Measurements from ENCODE around the gene ACCSL. TPM values are rescaled to one million over a fixed set of nuclear protein-coding genes. Genes with fewer than 3 reads are reported as not detected.

ACCSL gene
- total RNA-seq, result not detected

GRCh38 chr11:44047931-44048431 lies at the start of gene ACCSL:
Gene ACCSL (plus strand): TSS chr11:44047981. CDS start chr11:44048037, 56 bp downstream.
- H3K27me3 Mint-ChIP-seq (ENCODE audit: low read depth), result peaks cover 3% of the 10 kb centered on the region
- no peak within 1 kb of the TSS for H3K27ac Mint-ChIP-seq
- H3K4me1 Mint-ChIP-seq (ENCODE audit: low read depth), result no peaks in the 10 kb centered on the region
- H3K4me3 Mint-ChIP-seq, result no peak within 1 kb of the TSS
- DNase-seq, result no peak
- no peaks in the 10 kb centered on the region for H3K9me3 Mint-ChIP-seq (ENCODE audit: insufficient read depth)
- H3K36me3 Mint-ChIP-seq (ENCODE audit: low read depth), result no peaks in the 10 kb centered on the region
- ChIA-PET POLR2A (no interaction called here), CTCF (no interaction called here)
- ATAC-seq, result no peak

GRCh38 chr11:43998308-43998707 lies 49.5 kb upstream of the ACCSL start:
- POLR2A ChIA-PET, result no interaction called here
- CTCF ChIA-PET, result no interaction called here
- Mint-ChIP-seq H3K36me3 (ENCODE audit: low read depth) (no peaks in the 10 kb centered on the region), H3K27ac (no peak overlapping the region), H3K4me3 (no peak overlapping the region), H3K4me1 (ENCODE audit: low read depth) (no peaks in the 10 kb centered on the region), H3K27me3 (ENCODE audit: low read depth) (no peaks in the 10 kb centered on the region), H3K9me3 (ENCODE audit: insufficient read depth) (no peaks in the 10 kb centered on the region)
- DNase-seq, result no peak
- ATAC-seq, result no peak

GRCh38 chr11:44000731-44001130 lies 47.0 kb upstream of the ACCSL start:
- Mint-ChIP-seq H3K4me1 (ENCODE audit: low read depth) (no peaks in the 10 kb centered on the region), H3K27me3 (ENCODE audit: low read depth) (no peaks in the 10 kb centered on the region), H3K27ac (no peak overlapping the region), H3K4me3 (no peak overlapping the region), H3K9me3 (ENCODE audit: insufficient read depth) (no peaks in the 10 kb centered on the region), H3K36me3 (ENCODE audit: low read depth) (no peaks in the 10 kb centered on the region)
- DNase-seq, result no peak
- no peak for ATAC-seq
- POLR2A ChIA-PET, result no interaction called here
- CTCF ChIA-PET, result no interaction called here

- H3K4me3 Mint-ChIP-seq, result no peak overlapping the region
- POLR2A ChIA-PET, result no interaction called here
Measured at GRCh38 chr11:44002191-44003093, 45.3 kb upstream of the ACCSL start.

GRCh38 chr11:44003736-44004451 lies 43.9 kb upstream of the ACCSL start:
- ATAC-seq (no peak), DNase-seq (no peak)
- ChIA-PET CTCF (no interaction called here), POLR2A (no interaction called here)
- H3K4me1 Mint-ChIP-seq (ENCODE audit: low read depth), result no peaks in the 10 kb centered on the region
- H3K27me3 Mint-ChIP-seq (ENCODE audit: low read depth), result no peaks in the 10 kb centered on the region
- no peak overlapping the region for H3K27ac Mint-ChIP-seq
- no peaks in the 10 kb centered on the region for H3K9me3 Mint-ChIP-seq (ENCODE audit: insufficient read depth)
- no peak overlapping the region for H3K4me3 Mint-ChIP-seq
- H3K36me3 Mint-ChIP-seq (ENCODE audit: low read depth), result no peaks in the 10 kb centered on the region

More at GRCh38 chr11:44002191-44003093, 45.3 kb upstream of the ACCSL start:
- no peaks in the 10 kb centered on the region for H3K9me3 Mint-ChIP-seq (ENCODE audit: insufficient read depth)
- H3K4me1 Mint-ChIP-seq (ENCODE audit: low read depth), result no peaks in the 10 kb centered on the region
- no peak for ATAC-seq
- H3K36me3 Mint-ChIP-seq (ENCODE audit: low read depth), result no peaks in the 10 kb centered on the region
- no peak overlapping the region for H3K27ac Mint-ChIP-seq
- CTCF ChIA-PET, result interaction anchor here (1.0 kb wide), 1 partner anchor 92 kb away, joined by 3 read pairs; no protein-coding TSS in a partner anchor
- no peaks in the 10 kb centered on the region for H3K27me3 Mint-ChIP-seq (ENCODE audit: low read depth)
- DNase-seq, result no peak

- H3K27ac Mint-ChIP-seq, result no peak overlapping the region
- H3K4me1 Mint-ChIP-seq (ENCODE audit: low read depth), result no peaks in the 10 kb centered on the region
- ChIA-PET CTCF (no interaction called here), POLR2A (no interaction called here)
- H3K36me3 Mint-ChIP-seq (ENCODE audit: low read depth), result no peaks in the 10 kb centered on the region
- no peak for ATAC-seq
- H3K4me3 Mint-ChIP-seq, result no peak overlapping the region
- no peaks in the 10 kb centered on the region for H3K9me3 Mint-ChIP-seq (ENCODE audit: insufficient read depth)
- H3K27me3 Mint-ChIP-seq (ENCODE audit: low read depth), result no peaks in the 10 kb centered on the region
- DNase-seq, result no peak
Measured at GRCh38 chr11:44004452-44005062, 43.2 kb upstream of the ACCSL start.

- Mint-ChIP-seq H3K9me3 (ENCODE audit: insufficient read depth) (no peaks in the 10 kb centered on the region), H3K4me3 (no peak overlapping the region), H3K27me3 (ENCODE audit: low read depth) (no peaks in the 10 kb centered on the region), H3K27ac (no peak overlapping the region), H3K36me3 (ENCODE audit: low read depth) (no peaks in the 10 kb centered on the region), H3K4me1 (ENCODE audit: low read depth) (no peaks in the 10 kb centered on the region)
- DNase-seq, result no peak
- ChIA-PET POLR2A (no interaction called here), CTCF (no interaction called here)
- no peak for ATAC-seq
Measured at GRCh38 chr11:44005063-44005701, 42.6 kb upstream of the ACCSL start.

GRCh38 chr11:44005956-44006355 lies 41.8 kb upstream of the ACCSL start:
- ChIA-PET CTCF (no interaction called here), POLR2A (no interaction called here)
- DNase-seq, result no peak

GRCh38 chr11:44006917-44007361 lies 40.8 kb upstream of the ACCSL start:
- no peaks in the 10 kb centered on the region for H3K36me3 Mint-ChIP-seq (ENCODE audit: low read depth)
- no peak overlapping the region for H3K4me3 Mint-ChIP-seq
- CTCF ChIA-PET, result no interaction called here
- H3K27me3 Mint-ChIP-seq (ENCODE audit: low read depth), result peaks cover 7% of the 10 kb centered on the region
- ATAC-seq, result no peak
- H3K27ac Mint-ChIP-seq, result no peak overlapping the region
- POLR2A ChIA-PET, result no interaction called here
- no peaks in the 10 kb centered on the region for H3K9me3 Mint-ChIP-seq (ENCODE audit: insufficient read depth)
- H3K4me1 Mint-ChIP-seq (ENCODE audit: low read depth), result no peaks in the 10 kb centered on the region
- no peak for DNase-seq

More at GRCh38 chr11:44005956-44006355, 41.8 kb upstream of the ACCSL start:
- Mint-ChIP-seq H3K27me3 (ENCODE audit: low read depth) (peaks cover 4% of the 10 kb centered on the region), H3K4me3 (no peak overlapping the region), H3K36me3 (ENCODE audit: low read depth) (no peaks in the 10 kb centered on the region), H3K27ac (no peak overlapping the region), H3K9me3 (ENCODE audit: insufficient read depth) (no peaks in the 10 kb centered on the region), H3K4me1 (ENCODE audit: low read depth) (no peaks in the 10 kb centered on the region)
- ATAC-seq, result no peak

- Mint-ChIP-seq H3K9me3 (ENCODE audit: insufficient read depth) (no peaks in the 10 kb centered on the region), H3K27me3 (ENCODE audit: low read depth) (peaks cover 7% of the 10 kb centered on the region), H3K36me3 (ENCODE audit: low read depth) (no peaks in the 10 kb centered on the region), H3K4me1 (ENCODE audit: low read depth) (no peaks in the 10 kb centered on the region), H3K27ac (no peak overlapping the region), H3K4me3 (no peak overlapping the region)
- no peak for ATAC-seq
- POLR2A ChIA-PET, result no interaction called here
- no peak for DNase-seq
- CTCF ChIA-PET, result no interaction called here
Measured at GRCh38 chr11:44007481-44008087, 40.2 kb upstream of the ACCSL start.

GRCh38 chr11:44008088-44008501 lies 39.7 kb upstream of the ACCSL start:
- Mint-ChIP-seq H3K27me3 (ENCODE audit: low read depth) (peaks cover 7% of the 10 kb centered on the region), H3K27ac (no peak overlapping the region), H3K9me3 (ENCODE audit: insufficient read depth) (no peaks in the 10 kb centered on the region), H3K4me1 (ENCODE audit: low read depth) (no peaks in the 10 kb centered on the region), H3K4me3 (no peak overlapping the region), H3K36me3 (ENCODE audit: low read depth) (no peaks in the 10 kb centered on the region)
- CTCF ChIA-PET, result no interaction called here
- POLR2A ChIA-PET, result no interaction called here
- ATAC-seq, result no peak
- DNase-seq, result no peak

Data from activated CD8-positive, alpha-beta T cell treated with anti-CD3 and anti-CD28 coated beads, Interleukin-2, amount 10 ng/mL, durations not matched to agents 7 days and 5 days (primary cell).